GM21423 (cell line): ENCODE data around the gene HIRA.
"Not testable (repeated sequence)": the region's sequence is repeated elsewhere in the genome, so short reads cannot be mapped to it uniquely, and the experiment has no call there.

Experiments
- ATAC-seq: cut with Tn5 transposase; IDR thresholded peaks from one replicate; pipeline ENCODE4 v1.9.1; 2021; ENCODE audit warnings: mild to moderate bottlenecking, moderate library complexity; ENCODE audit not compliant: unreplicated experiment

The HIRA gene

GRCh38 chr22:19463491-19464469, 32.2 kb upstream of the HIRA start:
- ATAC-seq: no peak

DNA sequence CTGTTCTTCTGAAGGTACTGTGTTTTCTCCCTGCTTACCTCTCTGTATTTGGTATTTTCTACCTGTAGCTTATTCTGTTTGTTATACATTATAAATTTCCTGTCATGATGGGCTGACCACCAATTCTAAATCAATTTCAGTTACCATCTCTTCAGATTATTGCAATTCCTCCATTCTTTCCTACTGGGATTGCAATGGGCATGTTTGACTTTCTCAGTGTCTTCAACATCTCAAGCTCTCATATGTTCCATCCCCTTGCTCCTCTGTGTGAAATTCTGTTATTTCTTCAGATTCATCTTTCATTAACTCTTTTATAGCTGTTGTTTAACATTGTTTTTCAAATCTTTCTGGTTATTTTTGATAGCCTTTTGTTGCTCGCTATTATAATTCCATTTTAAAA, 31.5 kb upstream of the HIRA start:
- ATAC-seq: no peak

DNA sequence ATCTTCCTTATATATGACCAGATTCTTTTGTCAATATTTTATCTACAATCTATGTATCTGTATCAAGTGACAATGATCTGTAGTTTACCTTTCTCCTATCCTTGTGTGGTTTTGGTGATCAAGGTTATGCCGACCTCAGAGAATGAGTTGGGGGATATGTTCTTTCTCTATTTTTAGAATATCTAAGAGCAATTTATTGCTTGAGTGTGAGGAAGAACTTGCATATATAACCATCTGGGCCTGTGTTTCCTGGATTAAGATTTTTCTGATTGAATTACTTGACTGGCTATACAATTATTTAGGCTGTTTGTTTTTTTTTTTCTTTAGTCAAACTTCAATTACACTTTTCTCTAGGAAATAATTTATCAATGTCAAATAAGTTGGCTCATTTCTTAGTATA, 30.0 kb upstream of the HIRA start:
- no peak for ATAC-seq

DNA sequence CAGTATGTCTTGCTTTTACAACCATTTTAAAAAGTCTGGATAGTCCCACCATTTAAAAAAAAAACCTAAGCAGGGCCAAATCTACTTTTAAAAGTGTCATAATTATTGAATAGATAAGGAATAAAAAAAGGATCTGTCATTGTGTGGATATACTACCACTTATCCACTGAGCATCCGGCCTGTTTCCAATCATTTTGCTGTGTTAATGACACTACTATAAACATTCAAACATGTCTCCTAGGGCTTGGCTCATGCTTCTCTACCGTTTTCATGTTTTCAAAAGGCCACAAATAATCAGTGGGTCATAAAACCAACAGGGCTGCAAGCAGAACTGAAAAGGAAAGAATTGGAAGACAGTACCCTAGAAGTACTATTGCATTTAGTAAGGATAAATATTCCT, 28.5 kb upstream of the HIRA start:
- no peak for ATAC-seq

DNA sequence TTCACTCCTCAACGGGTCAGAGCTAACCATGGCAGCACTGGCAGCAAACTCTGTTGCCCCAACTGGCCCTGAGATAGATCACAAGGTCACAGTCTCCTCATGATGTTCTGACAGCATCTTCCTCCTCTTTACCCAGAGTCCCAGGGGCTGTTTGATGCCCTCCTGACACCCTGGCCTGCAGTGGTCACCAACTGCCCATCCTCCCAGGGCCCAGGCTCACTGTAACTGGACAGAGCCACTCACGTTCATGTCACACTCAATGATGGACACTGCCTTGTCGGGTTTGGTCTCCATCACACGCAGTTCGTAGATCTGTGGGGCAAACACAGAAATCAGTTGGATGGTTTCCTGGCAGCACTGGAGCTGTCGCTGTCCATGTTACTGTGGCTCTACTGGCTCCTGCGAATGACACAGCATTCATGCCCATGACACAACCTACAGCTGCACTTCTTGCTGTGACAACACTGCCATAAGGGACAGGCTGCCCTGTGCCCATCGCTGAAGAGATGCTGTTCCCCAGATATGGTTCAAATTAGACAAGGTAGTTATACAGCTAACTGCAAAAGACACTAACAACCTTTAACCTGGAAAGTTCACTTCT, 26.4 kb upstream of the HIRA start:
- no peak for ATAC-seq

- ATAC-seq: no peak
Measured at GRCh38 chr22:19456541-19456940, 25.0 kb upstream of the HIRA start.

- no peak for ATAC-seq
Measured at GRCh38 chr22:19455585-19456370, 24.2 kb upstream of the HIRA start.

DNA sequence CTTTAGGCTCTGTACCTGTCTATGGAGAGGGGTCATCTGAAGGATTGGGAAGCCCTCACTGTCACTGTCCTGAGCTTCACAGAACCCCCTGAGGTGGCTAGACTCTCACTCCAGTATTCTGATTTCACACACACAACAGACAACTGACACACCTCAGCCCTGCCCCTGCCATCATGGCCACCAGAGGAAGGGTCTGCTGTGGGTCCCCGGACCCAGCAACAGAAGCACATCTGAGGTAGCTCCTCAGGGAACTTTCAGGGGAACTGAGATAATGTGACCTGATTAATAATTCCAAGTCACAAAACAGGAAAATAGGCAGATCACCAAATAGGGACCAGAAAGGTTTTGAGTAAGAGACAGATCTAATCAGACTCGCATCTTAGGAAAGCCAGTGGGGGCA, 23.5 kb upstream of the HIRA start:
- ATAC-seq: no peak

GRCh38 chr22:19454156-19454555, 22.6 kb upstream of the HIRA start:
- ATAC-seq: no peak

GRCh38 chr22:19453718-19454117, 22.2 kb upstream of the HIRA start:
- no peak for ATAC-seq

DNA sequence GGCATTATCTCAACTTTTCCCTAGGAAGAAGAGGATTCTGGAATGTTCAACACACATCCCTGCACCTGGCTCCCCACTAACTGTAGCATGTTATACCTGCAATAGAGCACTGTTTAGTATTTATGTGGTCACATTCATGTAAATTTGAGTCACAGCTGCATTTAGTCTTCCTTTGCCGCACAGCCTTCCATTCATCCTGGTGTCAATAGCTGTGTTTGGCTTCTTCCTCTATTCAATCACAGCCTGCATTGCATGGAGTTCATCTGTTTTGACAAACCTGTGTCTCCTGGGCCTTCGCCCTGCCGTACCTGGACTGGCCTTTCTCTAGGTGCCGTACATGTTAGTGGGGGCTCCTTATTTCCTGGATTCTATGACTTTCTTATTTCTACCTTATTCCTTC, 20.0 kb upstream of the HIRA start:
- ATAC-seq: no peak

DNA sequence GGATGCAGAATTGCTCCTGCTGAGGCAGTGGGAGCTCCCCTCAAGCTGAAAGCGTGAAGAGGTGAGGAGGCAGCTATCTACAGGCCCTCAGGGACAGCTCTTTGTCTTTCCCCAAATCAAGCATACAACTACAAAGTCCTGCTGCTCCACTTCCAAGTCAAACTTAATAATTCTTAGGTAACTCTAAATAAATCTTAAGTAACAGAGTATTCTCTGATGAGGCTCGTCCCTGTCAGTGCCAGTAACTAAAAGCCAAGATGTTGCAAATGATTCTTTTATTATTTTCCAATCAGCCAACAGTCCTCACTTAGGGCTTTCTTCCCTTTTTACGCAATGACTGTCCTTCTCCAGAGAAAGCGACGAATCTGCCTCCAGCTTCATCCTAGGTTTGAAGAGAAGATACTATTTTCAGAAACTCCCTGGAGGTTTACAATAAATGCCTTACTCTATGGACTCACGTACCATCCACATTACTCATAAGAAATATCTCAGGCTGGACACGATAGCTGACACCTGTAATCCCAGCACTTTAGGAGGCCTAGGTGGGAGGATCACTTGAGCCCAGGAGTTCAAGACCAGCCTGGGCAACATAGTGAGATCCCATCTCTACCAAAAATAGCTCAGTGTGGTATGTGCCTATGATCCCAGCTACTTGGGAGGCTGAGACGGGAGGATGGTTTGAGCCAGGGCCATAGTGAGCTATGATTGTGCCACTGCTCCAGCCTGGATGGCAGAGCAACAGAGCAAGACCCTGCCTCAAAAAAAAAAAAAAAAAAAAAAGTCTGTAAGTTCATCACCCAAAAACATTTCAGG, 19.0 kb upstream of the HIRA start:
- no peak for ATAC-seq

DNA sequence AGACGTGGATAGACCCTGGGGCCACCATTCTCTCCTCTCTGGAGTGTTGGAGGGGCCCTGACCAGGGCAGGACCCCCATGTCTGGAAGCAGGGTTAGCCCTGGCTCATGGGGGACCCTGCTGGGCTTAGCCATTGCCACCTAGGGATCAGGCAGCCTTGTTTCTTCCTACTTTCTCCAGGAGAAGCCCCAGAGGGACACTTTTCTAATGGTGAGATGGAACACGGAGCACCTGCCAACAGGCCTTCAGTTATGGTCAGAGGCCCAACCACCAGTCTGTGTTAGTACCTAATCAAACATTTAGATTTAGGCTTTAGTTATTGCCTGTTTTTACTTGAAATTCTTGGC, 17.9 kb upstream of the HIRA start:
- no peak for ATAC-seq

- no peak for ATAC-seq
Measured at GRCh38 chr22:19448739-19449421, 17.3 kb upstream of the HIRA start.

GRCh38 chr22:19448076-19448607, 16.6 kb upstream of the HIRA start:
- peak; percentile 47 for ATAC-seq

DNA sequence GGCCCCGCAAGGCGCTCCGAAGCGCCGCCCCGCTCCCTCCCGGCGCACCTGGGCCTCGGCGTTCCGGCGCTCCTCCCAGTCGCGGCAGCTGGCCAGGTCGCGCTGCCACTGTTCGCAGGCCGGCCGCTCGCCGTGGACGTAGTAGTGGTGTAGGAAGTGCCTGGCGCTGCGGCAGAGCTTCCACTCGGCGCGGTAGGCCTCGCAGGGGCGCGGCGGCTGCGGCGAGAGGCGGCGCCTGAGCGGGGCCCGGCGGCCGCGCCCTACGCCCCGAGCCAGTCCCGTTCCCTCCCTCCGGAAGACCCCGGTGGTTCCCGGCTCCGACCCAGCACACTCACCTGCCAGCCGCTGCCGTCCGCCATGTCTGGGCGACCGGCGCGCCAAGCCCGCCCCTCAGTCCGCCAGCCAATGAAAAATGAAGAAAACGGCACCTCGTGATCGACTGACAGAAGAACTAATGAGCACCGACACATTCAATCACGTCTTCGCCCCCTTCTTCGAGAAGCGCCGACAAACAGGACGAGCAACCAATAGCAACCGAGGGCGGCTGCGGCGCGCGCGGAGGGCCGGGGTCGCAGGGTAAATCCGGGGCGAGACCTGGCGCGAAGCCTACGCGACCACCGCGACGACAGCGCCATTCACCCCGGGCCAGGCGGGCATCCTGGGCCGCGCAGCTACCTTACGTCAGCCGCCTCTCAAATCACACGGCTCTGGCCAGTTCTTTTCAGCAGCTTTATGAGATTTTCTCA, 16.0 kb upstream of the HIRA start, which contains the start of gene C22orf39:
TSS of gene C22orf39 (minus strand) at position 382 of the 746 bp plus-strand sequence. CDS start at position 359, 23 bp downstream.
- ATAC-seq: peak; percentile 77

- peak; percentile 6 for ATAC-seq
Measured at GRCh38 chr22:19446603-19447329, 15.2 kb upstream of the HIRA start.

DNA sequence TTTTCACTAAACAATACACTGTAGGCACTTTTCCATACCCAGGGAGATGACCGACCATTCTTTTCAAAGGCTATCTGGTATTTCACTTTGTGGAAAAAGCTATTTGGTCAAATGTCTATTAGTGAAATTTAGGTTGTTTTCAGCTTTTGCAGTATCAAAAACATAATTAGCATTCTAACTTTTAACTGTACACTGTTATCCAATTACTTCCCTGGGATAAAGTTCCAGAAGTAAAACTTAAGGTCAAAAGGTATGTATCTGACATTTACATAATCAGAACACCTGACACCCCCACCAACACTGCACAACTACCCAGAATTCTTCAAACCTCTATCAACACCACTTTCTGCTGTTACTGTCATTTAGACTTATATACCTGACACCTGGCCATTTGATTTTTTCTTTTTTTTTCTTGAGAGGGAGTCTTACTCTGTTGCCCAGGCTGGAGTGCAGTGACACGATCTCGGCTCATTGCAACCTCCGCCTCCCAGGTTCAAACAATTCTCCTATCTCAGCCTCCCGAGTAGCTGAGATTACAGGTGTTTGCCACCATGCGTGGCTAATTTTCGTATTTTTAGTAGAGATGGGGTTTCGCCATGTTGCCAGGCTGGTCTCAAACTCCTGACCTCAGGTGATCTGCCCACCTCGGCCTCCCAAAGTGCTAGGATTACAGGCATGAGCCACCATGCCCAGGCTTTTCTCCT, 13.9 kb upstream of the HIRA start:
- not testable (repeated sequence) for ATAC-seq
